Endodermal cell (in vitro differentiated cells): ENCODE data around the gene EML4. TPM values are rescaled to one million over a fixed set of nuclear protein-coding genes. Genes with fewer than 3 reads are reported as not detected.
A peak's percentile ranks its signal among the peaks of the same experiment; 100 is the strongest.

Source experiments
- DNase-seq: peaks from one replicate; pipeline ENCODE4 v3.0.0-alpha.2; 2017
- H3K27ac ChIP-seq: 2 replicates; pipeline ENCODE4 v1.5.1; 2013; ENCODE audit warnings: mild to moderate bottlenecking, low read depth, low read length, moderate library complexity
- H3K27me3 ChIP-seq: 2 replicates; pipeline ENCODE4 v1.6.1; 2013; ENCODE audit warnings: mild to moderate bottlenecking, low read length, moderate library complexity; ENCODE audit not compliant: insufficient read depth, control insufficient read depth, poor library complexity, severe bottlenecking
- H3K36me3 ChIP-seq: 2 replicates; pipeline ENCODE4 v1.7.0; 2013; ENCODE audit warnings: mild to moderate bottlenecking, low read length, moderate library complexity; ENCODE audit not compliant: control insufficient read depth, insufficient read depth
- H3K4me1 ChIP-seq: one replicate; pipeline ENCODE4 v1.7.0; 2013; ENCODE audit warnings: low read length; ENCODE audit not compliant: control insufficient read depth, insufficient read depth
- H3K4me3 ChIP-seq: 2 replicates; pipeline ENCODE4 v1.5.1; 2013; ENCODE audit warnings: mild to moderate bottlenecking, low read length, moderate library complexity
- H3K9ac ChIP-seq: 2 replicates; pipeline ENCODE4 v1.6.1; 2013; ENCODE audit warnings: mild to moderate bottlenecking, low read length, moderate library complexity; ENCODE audit not compliant: poor library complexity, severe bottlenecking; ENCODE audit errors: extremely low read depth
- H3K9me3 ChIP-seq: 2 replicates; pipeline ENCODE4 v1.6.1; 2013; ENCODE audit warnings: mild to moderate bottlenecking, low read length, moderate library complexity; ENCODE audit not compliant: control insufficient read depth
- H3K27ac Mint-ChIP-seq: 2 replicates; pipeline ENCODE4 v1.8.0; 2020; ENCODE audit warnings: mixed read lengths
- H3K27me3 Mint-ChIP-seq: 2 replicates; pipeline ENCODE4 v1.8.0; 2021; ENCODE audit warnings: mild to moderate bottlenecking, mixed read lengths; ENCODE audit not compliant: insufficient read depth
- H3K36me3 Mint-ChIP-seq: 2 replicates; pipeline ENCODE4 v1.8.0; 2020; ENCODE audit warnings: low read depth, mixed read lengths
- H3K4me1 Mint-ChIP-seq: 2 replicates; pipeline ENCODE4 v1.8.0; 2020; ENCODE audit warnings: mixed read lengths
- H3K4me3 Mint-ChIP-seq: 2 replicates; pipeline ENCODE4 v1.8.0; 2020; ENCODE audit warnings: mild to moderate bottlenecking, moderate library complexity, mixed read lengths
- H3K9me3 Mint-ChIP-seq: 2 replicates; pipeline ENCODE4 v1.8.0; 2020; ENCODE audit warnings: mild to moderate bottlenecking, mixed read lengths
- WGBS, 2 experiments: methylation state at CpG; one replicate each; pipeline versions ENCODE4 v1.1.5 to v1.1.7; 2013; ENCODE audit warnings: missing lambda C conversion rate in 2 of 2, mixed read lengths in 1 of 2; ENCODE audit not compliant: insufficient coverage in 1 of 2, insufficient read length in 1 of 2; 5-methylcytosine and 5-hydroxymethylcytosine counted together
- long read RNA-seq, 4 experiments: library from polyadenylated mRNA in 2 of 4; library from RNA in 1 of 4; library from capped mRNA in 1 of 4; stranded (forward) in 3 of 4; unstranded in 1 of 4; transcript quantifications; one replicate each; pipeline ENCODE4 v2.0.0, GENCODE V29; 2020 to 2021; ENCODE audit warnings: inconsistent platforms in 1 of 4
- polyA plus RNA-seq, 2 experiments: library from polyadenylated mRNA; stranded (reverse); fragments of 50-300 nt; gene quantifications; one replicate each; pipeline ENCODE4 v1.2.3, GENCODE V29; 2013
- total RNA-seq, 2 donors: library from RNA; stranded (reverse); fragmentation: NEBNext Ultra II Directional in 1 of 2; extraction: Animal tissue kit (Norgen Biotek cat#: 25700) in 1 of 2; gene quantifications; 2 replicates in 1 of 2; 3 replicates in 1 of 2; pipeline ENCODE4 v1.2.1, GENCODE V29; 2021
- TF ChIP-seq, protein P1 (sequence below): fragments of 200-600 bp; sonication (generic); conservative IDR thresholded peaks from 2 replicates; pipeline ENCODE4 v1.5.0; 2021; ENCODE audit warnings: antibody characterized with exemption, mild to moderate bottlenecking

EML4 gene
- 10 to 100 TPM; 84.6 to 90.9 TPM for total RNA-seq
- 63.3 TPM for polyA plus RNA-seq (2013, experiment 1 of 2)
- 67.9 TPM for polyA plus RNA-seq (2013, experiment 2 of 2)
- long read RNA-seq, experiment 1, full-length matches to known transcripts: 1 of 26 reads
- long read RNA-seq, experiment 1, partial matches to known transcripts: 18 of 26 reads
- long read RNA-seq, experiment 1, other reads (novel, unspliced or antisense): 7 of 26 reads
- long read RNA-seq, experiment 2, full-length matches to known transcripts: 156 of 255 reads
- long read RNA-seq, experiment 2, partial matches to known transcripts: 66 of 255 reads
- long read RNA-seq, experiment 2, other reads (novel, unspliced or antisense): 33 of 255 reads
- long read RNA-seq, experiment 3, full-length matches to known transcripts: 88 of 118 reads
- long read RNA-seq, experiment 3, partial matches to known transcripts: 19 of 118 reads
- long read RNA-seq, experiment 3, other reads (novel, unspliced or antisense): 11 of 118 reads
- long read RNA-seq, experiment 4, partial matches to known transcripts: 11 of 15 reads
- long read RNA-seq, experiment 4, other reads (novel, unspliced or antisense): 1 of 15 reads

- Histone ChIP-seq H3K27ac (peak within 1 kb of the TSS; percentile 39), H3K9ac (peak within 1 kb of the TSS; percentile 67), H3K4me3 (peak within 1 kb of the TSS; percentile 93), H3K4me1 (peaks cover 4% of the 10 kb centered on the region), H3K36me3 (no peaks in the 10 kb centered on the region), H3K9me3 (no peaks in the 10 kb centered on the region), H3K27me3 (no peaks in the 10 kb centered on the region)
- WGBS, 2 experiments: 0% methylated on average over 27 to 88 of the region's 88 CpGs
- no peaks in the 10 kb centered on the region for H3K27me3 Mint-ChIP-seq
- H3K27ac Mint-ChIP-seq: no peak within 1 kb of the TSS
- no peaks in the 10 kb centered on the region for H3K9me3 Mint-ChIP-seq
- peaks cover 4% of the 10 kb centered on the region for H3K4me1 Mint-ChIP-seq
- peak; percentile 98 for DNase-seq
- H3K4me3 Mint-ChIP-seq: no peak within 1 kb of the TSS
- TF ChIP-seq, protein P1, sequence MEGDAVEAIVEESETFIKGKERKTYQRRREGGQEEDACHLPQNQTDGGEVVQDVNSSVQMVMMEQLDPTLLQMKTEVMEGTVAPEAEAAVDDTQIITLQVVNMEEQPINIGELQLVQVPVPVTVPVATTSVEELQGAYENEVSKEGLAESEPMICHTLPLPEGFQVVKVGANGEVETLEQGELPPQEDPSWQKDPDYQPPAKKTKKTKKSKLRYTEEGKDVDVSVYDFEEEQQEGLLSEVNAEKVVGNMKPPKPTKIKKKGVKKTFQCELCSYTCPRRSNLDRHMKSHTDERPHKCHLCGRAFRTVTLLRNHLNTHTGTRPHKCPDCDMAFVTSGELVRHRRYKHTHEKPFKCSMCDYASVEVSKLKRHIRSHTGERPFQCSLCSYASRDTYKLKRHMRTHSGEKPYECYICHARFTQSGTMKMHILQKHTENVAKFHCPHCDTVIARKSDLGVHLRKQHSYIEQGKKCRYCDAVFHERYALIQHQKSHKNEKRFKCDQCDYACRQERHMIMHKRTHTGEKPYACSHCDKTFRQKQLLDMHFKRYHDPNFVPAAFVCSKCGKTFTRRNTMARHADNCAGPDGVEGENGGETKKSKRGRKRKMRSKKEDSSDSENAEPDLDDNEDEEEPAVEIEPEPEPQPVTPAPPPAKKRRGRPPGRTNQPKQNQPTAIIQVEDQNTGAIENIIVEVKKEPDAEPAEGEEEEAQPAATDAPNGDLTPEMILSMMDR: no peak
- H3K36me3 Mint-ChIP-seq: no peaks in the 10 kb centered on the region
Observed at GRCh38 chr2:42169100-42169873, at the start of gene EML4. EML4 (plus strand) TSS chr2:42169353; CDS start chr2:42169612, 259 bp downstream.

GRCh38 chr2:42123426-42123825 lies 45.7 kb upstream of the EML4 start:
- H3K9ac ChIP-seq: no peak overlapping the region
- H3K27ac Mint-ChIP-seq: no peak overlapping the region
- no peak overlapping the region for H3K27ac ChIP-seq
- peaks cover 4% of the 10 kb centered on the region for H3K9me3 ChIP-seq
- H3K4me1 Mint-ChIP-seq: peaks cover 20% of the 10 kb centered on the region
- TF ChIP-seq, protein P1: no peak
- peaks cover 8% of the 10 kb centered on the region for H3K4me1 ChIP-seq
- H3K36me3 Mint-ChIP-seq: no peaks in the 10 kb centered on the region
- no peaks in the 10 kb centered on the region for H3K36me3 ChIP-seq
- DNase-seq: peak; percentile 42
- no peaks in the 10 kb centered on the region for H3K9me3 Mint-ChIP-seq
- no peak overlapping the region for H3K4me3 Mint-ChIP-seq
- no peaks in the 10 kb centered on the region for H3K27me3 ChIP-seq
- H3K4me3 ChIP-seq: no peak overlapping the region
- no peaks in the 10 kb centered on the region for H3K27me3 Mint-ChIP-seq

- Mint-ChIP-seq H3K4me3 (no peak overlapping the region), H3K4me1 (peaks cover 28% of the 10 kb centered on the region), H3K27ac (no peak overlapping the region), H3K9me3 (no peaks in the 10 kb centered on the region), H3K27me3 (no peaks in the 10 kb centered on the region), H3K36me3 (no peaks in the 10 kb centered on the region)
- no peaks in the 10 kb centered on the region for H3K27me3 ChIP-seq
- 91 to 100% methylated on average over 4 to 6 of the region's 6 CpGs for whole genome bisulfite sequencing, 2 experiments
- H3K9ac ChIP-seq: no peak overlapping the region
- H3K9me3 ChIP-seq: peaks cover 4% of the 10 kb centered on the region
- DNase-seq: no peak
- no peak overlapping the region for H3K27ac ChIP-seq
- no peak overlapping the region for H3K4me3 ChIP-seq
- TF ChIP-seq, protein P1: no peak
- no peaks in the 10 kb centered on the region for H3K36me3 ChIP-seq
- peaks cover 10% of the 10 kb centered on the region for H3K4me1 ChIP-seq
Observed at GRCh38 chr2:42124011-42124785, 45.0 kb upstream of the EML4 start.
